HG02943 (cell line): ENCODE measurements around the gene DNAJC2.
"Not testable (repeated sequence)": the region's sequence is repeated elsewhere in the genome, so short reads cannot be mapped to it uniquely, and the experiment has no call there.

Experiments
- ATAC-seq: cut with Tn5 transposase; IDR thresholded peaks from one replicate; pipeline ENCODE4 v1.9.1; 2021; ENCODE audit warnings: mild to moderate bottlenecking, low read depth, moderate library complexity; ENCODE audit not compliant: unreplicated experiment

DNAJC2 gene

GRCh38 chr7:103343332-103343731 is 1.2 kb downstream of the DNAJC2 start:
- ATAC-seq = no peak

DNA sequence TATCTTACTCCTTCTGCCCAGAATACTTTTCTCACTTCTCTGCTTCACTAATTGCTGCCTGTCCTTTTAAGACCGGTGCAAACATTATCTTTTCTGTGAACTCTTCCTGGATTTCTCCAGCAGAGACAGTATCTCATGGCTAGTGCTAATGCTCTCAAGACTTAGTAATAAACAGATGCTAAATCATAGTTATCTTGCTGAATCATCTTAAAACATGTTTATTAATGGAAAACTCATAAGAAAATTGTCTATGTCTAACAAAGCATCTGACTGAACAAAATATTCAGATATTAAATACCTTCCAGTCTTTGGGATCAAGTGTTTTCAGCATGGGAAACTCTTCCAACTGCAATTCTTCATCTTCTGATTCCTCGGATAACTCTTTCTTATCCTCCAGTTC is 3.1 kb downstream of the DNAJC2 start:
- no peak for ATAC-seq

DNA sequence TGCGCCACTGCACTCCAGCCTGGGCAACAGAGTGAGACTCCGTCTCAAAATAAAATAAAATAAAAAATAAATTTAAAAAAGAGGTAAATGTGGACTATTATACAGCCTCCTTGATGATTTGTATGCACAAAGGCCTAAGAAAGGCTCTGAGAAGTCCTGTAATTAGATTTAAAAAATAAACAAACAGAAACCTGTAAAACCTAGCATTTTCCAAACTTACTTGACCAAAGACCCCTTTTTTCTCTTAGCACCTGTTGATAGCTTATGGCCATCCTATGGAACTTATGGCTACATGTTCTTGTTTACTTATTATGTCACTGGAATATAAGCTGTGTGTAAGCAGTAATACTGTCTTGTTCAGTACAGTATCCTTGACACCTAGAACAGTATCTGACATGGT is 5.7 kb downstream of the DNAJC2 start:
- no peak for ATAC-seq

DNA sequence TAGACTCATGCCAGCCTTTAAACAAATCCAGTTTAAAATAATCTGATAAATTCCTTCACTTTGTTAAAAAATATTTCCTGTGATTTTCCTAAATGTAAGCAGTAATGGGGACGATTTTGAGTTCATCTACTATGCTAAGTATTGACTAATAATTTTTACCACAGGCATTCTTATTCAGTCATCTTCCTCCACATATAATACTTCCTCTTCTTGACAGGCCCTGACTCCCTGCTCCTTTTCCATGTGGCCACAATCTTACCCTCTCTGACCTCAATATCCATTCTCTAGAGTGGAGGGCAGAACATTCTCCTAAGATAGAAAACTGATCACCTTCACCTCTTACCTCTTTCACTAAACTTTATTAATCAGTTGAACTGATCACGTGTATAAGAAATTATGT is 7.8 kb downstream of the DNAJC2 start:
- ATAC-seq = no peak

- ATAC-seq = no peak
These were observed 18.8 kb downstream of the DNAJC2 start for GRCh38 chr7:103325744-103326143.

- no peak for ATAC-seq
These were observed 27.6 kb downstream of the DNAJC2 start for GRCh38 chr7:103317009-103317408.

DNA sequence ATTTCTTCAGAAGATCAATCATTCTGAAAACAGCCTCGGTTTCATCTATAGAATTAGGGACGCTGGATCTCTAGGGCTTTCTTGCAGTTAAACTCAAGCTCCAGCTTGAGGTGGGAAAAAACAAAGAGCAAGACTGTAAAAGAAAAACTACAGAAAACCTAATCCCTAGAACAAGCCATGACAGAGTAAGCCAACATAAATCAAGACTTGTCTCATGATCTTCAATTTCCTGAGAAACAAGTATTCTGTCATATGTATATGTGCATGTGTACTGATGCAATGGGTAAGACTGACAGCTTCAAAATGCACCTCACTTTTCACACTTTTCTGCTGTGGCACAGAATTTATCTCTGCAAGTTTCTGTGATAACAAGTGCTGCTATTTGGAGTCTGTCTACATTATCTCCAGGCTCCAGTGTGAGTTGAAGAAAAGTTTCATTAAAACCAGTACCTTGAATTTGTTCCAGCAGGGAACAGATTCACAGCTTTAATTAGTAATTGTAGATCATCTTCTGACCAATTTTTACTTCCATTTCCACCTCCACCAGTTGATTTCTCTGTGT is 28.1 kb downstream of the DNAJC2 start:
- no peak for ATAC-seq

- no peak for ATAC-seq
These were observed 29.7 kb downstream of the DNAJC2 start for GRCh38 chr7:103314852-103315251.

GRCh38 chr7:103307503-103308231 is 36.9 kb downstream of the DNAJC2 start:
- no peak for ATAC-seq

- no peak for ATAC-seq
These were observed 43.1 kb downstream of the DNAJC2 start for GRCh38 chr7:103301441-103301840.

DNA sequence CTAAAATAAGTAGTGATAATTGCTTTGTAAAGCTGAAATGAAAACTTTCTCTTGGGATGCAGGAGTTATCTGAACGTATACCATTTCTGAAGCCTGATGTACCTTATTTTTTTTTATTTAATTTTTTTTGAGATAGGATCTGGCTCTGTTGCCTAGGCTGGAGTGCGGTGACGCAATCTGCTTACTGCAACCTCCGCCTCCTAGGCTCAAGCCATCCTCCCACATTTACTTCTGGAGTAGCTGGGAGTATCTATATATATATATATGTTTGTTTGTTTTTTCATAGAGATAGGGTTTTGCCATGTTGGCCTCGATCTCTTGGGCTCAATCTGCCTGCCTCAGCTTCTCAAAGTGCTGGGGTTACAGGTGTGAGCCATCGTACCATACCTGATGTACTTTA is 44.9 kb downstream of the DNAJC2 start:
- ATAC-seq = no peak

DNA sequence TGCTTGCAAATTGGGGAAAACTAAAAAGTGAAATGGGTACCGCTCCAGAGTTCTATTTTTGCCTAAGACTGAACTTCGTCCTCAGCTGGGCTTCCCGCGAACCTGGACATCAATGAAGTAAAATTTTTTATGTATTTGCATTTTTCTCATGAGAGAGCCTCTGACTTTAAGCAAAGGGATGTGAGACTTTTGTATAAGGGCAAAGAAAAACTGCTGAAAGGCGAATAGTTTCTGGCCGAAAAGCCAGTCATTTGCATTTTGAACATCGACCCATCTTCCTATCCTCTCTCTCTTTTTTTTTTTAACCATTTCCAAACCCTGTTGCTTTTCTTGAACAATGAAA is 46.8 kb downstream of the DNAJC2 start:
- peak; percentile 5 for ATAC-seq

DNA sequence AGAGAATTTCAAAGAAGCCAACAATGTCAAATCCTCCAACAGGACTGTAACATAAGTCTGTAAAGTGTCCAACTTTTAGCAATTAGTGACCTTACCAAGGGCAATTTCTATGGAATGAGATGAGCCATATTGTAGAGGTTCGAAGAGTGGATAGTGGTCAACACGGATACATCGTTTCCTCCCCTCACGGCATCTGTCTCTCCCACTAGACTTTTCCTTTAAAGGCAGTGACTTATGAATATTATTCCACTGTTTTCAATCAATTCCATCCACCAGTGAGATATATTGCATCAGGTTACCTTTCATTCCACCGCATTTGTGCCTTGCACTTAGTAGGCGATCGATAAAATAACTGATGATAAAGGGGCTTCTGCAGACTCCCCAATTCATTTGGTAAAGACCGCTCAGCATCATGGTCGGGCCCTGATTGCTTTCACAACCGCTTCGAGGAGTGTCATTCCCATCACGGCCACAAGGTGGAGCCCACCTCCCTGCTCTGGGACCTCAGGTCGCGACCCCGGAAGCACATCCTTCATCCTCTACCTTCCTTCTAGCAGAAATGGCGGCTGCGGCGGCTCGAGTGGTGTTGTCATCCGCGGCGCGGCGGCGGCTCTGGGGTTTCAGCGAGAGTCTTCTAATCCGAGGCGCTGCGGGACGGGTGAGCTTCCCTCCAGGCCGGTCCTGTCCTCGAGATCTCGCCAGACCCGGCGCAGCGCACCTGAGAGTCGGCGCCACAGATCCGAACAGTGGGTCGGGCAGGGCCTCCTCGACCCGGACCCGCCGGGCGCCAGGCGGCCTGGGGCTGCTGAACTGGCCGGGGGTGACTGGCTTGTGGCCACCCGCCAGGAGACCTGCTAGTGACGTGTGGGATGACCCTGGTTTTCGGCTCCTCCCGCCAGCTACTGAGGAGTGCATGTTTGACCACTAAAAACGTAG is 47.4 kb downstream of the DNAJC2 start, which contains the start of gene PMPCB:
TSS of gene PMPCB (plus strand) at position 535 of the 936 bp plus-strand sequence. CDS start at position 560, 25 bp downstream.
- peak; percentile 93 for ATAC-seq

DNA sequence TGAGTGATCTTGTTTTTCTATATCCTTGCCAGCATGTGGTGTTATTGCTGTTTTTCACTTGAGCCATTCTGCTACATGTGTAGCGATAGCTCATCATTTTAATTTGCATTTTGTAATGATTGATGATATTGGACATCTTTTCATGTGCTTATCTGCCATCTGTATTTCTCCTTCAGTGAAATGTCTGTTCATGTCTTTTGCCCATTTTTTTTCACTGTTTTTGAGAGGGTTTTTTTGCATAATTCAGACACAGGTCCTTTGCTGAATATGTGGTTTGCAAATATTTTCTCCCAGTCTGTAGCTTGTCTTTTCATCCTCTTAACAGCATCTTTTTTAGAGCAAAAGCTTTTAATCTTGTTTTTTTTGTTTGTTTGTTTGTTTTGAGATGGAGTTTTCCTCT is 51.0 kb downstream of the DNAJC2 start:
- no peak for ATAC-seq

GRCh38 chr7:103292122-103292521 is 52.4 kb downstream of the DNAJC2 start:
- no peak for ATAC-seq

DNA sequence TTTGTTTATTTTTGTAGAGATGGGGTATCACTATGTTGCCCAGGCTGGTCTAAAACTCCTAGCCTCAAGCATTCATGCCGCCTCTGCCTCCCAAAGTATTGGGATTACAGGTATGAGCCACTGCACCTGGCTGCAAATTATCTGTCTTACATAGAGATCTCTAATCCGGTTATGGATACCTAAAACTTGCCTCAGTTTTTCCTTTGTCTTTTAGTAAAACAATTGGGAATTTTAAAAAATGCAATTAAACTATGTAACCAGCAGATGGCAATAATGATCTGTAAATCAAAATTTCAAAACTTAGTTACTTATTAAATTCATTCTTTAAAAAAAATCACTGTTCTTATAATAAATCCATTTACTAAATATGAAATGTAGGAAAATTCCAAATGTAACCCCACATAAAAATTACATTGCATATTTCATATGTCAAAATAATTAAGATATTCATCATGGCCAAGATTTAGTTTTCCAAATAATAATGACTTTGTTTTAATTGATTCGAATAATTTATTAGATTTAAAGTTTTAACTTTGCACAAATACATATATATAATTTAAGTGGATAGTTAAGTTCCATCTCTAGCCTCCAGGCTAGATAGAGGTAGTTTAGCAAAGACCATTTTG is 61.7 kb downstream of the DNAJC2 start:
- ATAC-seq = not testable (repeated sequence)

- not testable (repeated sequence) for ATAC-seq
These were observed 63.8 kb downstream of the DNAJC2 start for GRCh38 chr7:103280803-103281155.

DNA sequence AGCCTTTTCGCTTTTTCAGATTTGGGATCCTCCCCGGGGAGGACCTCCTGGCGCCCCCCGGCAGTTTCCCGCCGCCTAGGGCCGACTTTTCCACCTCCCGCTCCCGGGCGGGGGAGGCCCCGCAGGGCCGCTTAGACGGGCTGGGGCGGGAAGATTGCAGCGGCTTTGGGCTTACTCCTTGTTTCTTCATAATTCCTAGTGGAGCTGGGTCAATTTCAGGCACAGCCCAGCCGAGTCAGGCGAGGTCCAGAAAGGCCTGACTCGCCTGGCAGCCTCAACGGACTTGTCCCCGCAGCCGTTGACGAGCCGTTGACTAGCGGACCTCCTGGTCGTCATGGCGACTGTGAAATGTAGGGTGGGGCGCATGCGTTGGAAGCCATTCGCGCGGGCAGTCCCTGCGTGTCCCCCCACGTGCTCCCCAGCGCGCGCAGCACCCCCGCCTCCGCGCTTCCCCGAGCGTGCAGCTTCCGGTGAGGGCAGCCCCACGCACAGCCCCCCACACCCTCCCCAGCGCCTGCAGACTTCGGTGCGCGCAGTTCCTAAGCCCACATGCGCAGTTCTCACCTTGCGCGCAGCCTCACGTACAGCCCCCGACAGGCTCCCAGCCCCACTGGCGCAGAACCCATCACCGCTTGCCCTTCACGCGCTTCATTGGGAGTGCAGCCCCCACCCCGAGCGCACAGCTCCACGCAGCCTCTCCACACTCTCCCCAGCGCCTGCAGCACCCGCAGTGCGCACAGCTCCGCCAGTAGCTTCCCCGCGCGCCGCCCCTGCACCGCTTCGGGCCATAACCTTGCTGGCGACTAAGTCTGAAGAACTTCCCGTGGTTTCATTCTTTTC is 64.4 kb downstream of the DNAJC2 start:
- ATAC-seq = peak; percentile 88

GRCh38 chr7:103279636-103279962 is 65.0 kb downstream of the DNAJC2 start:
- peak; percentile 40 for ATAC-seq

DNA sequence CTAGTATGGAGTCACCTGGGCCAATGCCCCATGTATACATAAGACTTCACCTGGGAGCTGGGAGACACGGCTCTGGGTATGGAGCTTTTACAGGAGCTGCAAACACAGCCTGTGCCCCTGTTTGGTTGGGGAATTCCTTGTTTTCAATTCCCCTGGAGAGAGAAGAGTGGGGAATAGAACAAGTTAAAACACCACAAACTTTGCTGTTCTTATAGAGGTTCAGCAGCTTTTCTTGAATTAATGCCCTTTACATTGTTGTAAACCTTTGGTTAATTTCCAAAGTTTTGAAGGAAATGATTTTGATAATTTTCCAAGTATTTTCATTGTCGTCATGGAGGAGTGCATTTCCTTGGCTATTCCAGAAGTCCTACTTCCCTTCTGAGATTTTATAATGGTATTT is 66.4 kb downstream of the DNAJC2 start:
- not testable (repeated sequence) for ATAC-seq
